CD4-positive, alpha-beta T cell treated with Interleukin-4 for 4 hours (primary cell): ENCODE results near the gene RAP2A.

Source experiments
- DNase-seq: peaks from one replicate; pipeline ENCODE4 v3.0.0-alpha.2; 2020

RAP2A gene

GRCh38 chr13:97422118-97423054, 11.6 kb upstream of the RAP2A start:
- DNase-seq: no peak

DNA sequence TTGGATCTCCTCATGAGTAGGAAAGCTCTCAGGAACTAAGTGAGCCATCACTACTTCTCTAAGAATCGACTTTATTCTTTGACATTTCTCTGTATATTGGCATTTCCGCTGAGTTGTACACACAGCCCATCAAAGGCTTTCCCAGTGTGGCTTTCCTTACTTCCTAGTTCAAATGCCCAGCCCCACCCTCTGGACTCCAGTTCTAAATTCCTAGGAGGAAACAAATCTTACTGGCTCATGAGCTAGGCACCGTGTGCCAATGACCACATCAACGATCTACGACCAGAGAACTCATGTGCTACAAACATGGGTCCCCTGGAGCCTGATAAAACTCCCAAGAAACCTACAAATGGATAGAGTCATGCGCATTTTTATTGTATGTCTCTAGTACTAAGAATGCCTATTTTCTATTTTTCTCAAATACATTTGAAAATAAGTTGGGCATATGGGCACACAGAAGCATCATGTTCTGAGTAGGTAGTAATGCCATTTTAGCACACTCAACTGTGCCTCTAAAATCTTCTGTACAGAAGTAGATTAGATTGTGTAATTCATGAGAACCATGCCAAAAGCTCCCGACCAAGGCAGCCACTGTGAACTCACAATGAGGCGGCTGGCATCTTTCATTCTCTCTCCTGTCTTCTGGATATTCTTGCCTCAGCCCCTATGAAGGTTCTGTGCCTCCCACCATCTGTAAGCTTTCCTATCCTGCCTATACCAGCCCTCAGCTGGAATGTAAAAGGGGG, 10.5 kb upstream of the RAP2A start:
- no peak for DNase-seq

- DNase-seq: no peak
These were observed 8.4 kb upstream of the RAP2A start for GRCh38 chr13:97425590-97425989.

DNA sequence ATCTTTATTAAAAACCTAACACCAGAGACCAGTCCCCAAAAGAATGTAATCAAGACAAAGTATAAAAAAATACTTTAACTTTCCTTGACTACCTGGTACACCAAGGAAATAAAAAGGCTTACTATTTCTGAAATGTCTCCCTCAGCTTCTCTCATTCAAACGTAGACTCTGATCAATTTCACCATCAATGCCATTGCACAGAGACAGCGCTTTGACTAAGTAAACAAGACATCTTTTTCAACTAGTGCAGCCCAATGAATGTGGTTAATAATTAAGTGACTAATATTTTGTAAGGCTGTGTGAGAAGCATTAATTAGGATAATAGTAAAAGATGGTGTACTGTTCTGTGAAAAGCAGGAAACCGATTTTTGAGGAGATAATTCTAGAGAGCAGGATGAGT, 7.3 kb upstream of the RAP2A start:
- DNase-seq: no peak

DNA sequence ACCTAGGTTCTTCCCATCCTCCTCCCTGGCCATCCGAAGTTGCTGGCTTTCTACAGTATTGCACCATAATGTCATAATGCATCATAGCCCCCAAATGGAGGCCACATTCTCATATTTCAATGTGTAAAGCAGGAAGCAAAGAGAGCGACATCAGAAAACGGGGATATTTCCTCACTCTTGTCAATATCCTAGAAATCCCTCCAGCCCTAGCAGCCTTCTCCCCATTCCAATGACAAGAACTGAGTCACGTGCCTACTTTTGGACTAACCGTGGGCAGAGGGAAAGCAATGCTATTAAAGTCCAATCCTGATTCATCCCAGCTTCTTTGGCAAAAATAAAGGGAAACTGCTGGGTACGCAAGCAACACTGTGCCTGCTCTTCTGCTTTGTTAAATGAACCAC, 4.3 kb upstream of the RAP2A start:
- no peak for DNase-seq

GRCh38 chr13:97430296-97430695, 3.7 kb upstream of the RAP2A start:
- no peak for DNase-seq

DNA sequence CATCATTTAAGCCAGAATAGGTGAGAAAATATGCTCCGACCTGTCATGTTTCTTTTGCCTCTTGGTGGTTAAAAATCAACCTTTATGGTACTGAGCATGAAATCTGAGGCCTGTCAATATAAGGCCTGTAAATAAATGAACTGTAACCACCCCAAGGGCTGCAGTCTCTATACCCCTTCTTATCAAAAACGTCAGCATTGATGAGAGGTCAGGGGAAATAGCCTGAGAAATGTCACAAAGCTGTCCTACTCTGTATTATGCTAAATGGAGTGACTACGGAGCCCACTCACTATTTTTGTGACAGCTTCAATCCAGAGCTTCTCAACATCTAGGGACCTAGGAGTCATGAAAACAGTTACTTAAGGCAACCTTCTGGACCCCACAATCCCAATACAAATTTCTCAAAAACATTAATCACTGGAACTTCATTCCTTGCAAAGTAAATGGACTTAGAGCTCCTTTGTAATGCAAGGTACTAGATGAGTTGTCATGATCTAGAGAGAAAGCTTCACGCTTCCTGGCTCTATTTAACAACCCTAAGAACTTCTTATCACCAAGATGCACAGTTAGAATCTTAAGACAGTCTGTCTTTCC, 2.7 kb upstream of the RAP2A start:
- DNase-seq: no peak

- DNase-seq: no peak
These were observed 1.6 kb upstream of the RAP2A start for GRCh38 chr13:97432232-97432916.

DNA sequence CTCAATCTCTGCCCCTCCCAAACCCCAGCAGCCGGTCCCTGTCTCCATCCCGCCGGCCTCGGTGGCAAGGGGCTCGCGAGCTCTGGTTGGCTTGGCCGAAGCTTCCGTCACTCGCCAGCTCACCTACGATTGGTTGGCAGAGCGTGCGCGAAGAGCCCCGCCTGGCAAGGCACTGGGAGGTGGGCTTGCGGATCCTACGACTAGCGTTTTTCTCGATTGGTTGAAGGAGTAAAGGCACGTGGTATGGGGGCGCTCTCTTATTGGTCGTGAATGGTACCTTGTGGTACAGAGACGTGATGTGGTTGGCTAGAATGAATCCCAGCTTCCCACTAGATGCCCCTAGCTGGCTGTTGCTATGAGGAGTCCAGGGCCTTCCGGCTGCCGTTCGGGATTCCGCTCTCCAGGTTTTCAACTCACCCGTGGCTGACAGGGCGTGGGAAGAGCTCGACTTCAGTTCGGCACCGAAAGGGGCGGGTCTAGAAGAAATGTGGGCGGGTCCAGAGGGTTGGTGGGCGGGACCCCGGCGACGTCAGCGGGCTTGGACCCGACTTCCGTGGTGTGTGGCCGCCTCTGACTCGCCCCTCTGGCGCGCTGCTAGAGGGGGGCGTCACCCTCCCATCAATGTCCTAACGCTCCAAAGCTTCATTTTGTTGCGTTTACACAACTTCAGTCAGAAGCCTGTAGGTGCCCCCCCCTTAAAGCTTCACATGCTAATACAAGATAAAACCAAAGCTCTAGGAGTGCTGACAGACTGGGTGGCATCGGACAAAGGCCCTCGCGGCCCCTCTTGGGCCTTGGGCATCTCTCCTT, 847 bp upstream of the RAP2A start:
- peak; percentile 100 for DNase-seq

DNA sequence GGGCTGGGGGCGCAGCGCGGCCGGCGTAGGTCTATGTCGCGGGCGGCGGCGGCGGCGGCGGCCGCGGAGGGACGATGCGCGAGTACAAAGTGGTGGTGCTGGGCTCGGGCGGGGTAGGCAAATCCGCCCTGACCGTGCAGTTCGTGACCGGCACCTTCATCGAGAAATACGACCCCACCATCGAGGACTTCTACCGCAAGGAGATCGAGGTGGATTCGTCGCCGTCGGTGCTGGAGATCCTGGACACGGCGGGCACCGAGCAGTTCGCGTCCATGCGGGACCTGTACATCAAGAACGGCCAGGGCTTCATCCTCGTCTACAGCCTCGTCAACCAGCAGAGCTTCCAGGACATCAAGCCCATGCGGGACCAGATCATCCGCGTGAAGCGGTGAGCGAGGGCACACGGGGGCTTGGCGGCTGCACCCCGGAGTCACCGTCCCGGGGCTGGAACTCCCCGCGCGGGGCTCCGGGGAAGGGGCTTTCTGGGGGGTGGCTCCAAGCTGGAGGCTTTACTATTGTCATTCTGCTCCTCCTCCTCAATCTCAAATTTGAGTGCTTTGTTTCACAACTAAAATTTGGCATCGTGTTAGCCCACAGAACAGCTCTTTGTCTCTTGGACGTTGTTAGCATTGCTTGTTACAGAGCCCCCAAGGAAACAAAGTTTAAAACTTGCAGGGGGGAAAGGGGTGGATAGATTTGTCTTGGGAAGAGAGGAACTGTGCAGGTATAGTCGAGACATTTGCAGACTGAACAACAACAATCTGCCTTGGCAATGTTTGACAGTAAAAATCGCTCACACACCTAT, 630 bp downstream of the RAP2A start:
- peak; percentile 37 for DNase-seq

DNA sequence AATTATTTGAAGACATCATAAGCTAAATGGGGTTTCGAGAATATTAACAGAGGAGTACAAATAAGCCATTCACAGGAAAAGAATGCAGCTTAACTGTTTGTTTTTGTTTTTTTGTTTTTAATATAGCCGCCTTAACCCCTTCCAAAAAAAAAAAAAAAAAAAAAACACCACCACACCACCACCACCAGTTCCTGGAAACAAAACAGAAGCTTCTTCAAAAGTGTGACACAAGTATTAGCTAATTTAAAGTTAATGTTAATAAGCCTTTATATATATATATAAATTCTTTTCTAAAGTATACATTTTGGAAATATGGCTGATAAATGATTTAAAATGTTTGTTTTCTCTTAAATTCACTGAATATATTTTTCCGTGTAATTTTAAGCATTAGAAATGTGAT, 1.4 kb downstream of the RAP2A start:
- DNase-seq: no peak

DNA sequence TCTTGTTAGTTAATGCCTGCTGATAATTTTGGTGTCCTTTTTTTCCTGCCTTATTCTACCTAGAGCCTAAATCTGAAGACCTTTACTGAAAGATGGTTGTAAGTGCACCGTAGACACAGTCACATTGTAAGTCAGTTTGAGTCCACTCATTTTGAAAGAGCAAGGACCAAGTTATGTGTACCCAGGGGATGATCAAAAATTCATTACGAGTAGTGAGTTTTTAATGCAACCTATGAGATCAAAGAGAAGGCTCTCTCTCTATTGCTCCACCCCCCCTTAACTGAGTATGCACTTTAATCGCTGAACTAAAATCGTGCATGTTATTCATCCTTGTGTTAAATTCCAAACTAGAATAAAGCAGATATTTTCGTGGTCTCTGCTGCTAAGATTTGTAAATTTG, 1.8 kb downstream of the RAP2A start:
- DNase-seq: peak; percentile 13

DNA sequence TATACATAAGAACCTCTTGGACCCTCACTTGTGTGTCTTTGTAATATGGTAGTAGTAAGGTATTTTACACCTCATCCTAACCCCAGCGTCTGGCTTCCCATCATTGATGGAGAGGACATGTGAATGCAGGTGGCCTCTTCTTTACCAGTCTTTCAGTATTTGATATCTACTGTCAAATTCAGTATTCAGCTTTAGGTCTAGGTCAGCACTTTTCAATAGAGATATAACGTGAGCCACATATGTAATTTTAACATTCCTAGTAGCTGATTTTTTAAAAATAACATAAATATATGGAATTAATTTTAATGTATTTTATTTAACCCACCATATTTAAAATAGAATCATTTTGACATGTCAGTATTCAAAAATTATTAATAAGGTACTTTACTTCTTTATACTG, 2.9 kb downstream of the RAP2A start:
- no peak for DNase-seq

DNA sequence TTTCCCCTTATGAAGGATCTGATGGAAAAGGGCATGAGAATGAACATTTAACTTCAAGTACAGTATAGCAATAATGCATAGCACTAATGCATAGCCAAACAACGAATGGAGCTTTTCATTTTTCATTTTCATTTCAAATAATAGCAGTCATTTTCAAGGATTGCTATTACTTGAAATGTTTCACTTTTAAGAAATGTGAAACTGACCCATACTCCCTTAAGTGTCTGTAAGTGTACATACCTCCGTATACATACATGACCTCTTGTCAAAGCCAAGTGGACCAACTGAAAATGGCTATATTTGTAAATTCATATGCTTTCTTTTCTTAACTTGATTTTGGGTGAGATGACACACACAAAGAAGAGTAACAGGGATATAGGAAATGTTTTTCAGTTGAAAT, 3.8 kb downstream of the RAP2A start:
- DNase-seq: no peak

- no peak for DNase-seq
These were observed 5.1 kb downstream of the RAP2A start for GRCh38 chr13:97438856-97439595.

- no peak for DNase-seq
These were observed 6.7 kb downstream of the RAP2A start for GRCh38 chr13:97440598-97441170.

GRCh38 chr13:97441368-97441767, 7.4 kb downstream of the RAP2A start:
- no peak for DNase-seq

DNA sequence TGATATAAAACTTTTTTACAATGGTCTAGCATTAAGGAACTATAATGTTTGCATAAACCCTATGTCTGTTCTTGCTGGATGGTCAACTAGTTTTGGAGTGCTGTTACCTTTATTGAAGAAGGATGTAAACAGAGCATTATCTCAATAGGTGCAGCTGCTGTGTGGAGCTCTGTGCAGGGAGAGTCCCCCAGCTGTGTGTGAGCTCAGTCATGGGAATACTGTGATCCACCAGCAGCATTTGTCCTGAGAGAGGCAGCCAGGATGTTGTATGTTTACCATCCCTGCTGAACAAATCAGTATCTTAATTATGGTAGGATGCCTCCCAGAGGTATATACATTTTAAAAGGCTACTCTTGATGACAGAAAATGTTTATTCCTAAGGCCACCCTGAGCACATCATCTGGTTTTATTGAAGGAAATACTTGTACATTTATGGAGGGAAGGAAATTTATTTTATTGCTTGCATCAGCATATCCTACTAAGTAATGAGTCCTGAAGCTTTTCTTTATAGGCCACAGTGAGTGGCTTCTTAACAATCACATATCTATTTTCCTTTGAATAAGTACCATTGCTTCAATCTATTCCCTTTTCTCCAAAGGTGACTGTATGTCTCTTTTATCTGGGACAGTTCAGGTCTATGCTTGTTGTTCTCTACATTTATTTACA, 11.7 kb downstream of the RAP2A start:
- no peak for DNase-seq

DNA sequence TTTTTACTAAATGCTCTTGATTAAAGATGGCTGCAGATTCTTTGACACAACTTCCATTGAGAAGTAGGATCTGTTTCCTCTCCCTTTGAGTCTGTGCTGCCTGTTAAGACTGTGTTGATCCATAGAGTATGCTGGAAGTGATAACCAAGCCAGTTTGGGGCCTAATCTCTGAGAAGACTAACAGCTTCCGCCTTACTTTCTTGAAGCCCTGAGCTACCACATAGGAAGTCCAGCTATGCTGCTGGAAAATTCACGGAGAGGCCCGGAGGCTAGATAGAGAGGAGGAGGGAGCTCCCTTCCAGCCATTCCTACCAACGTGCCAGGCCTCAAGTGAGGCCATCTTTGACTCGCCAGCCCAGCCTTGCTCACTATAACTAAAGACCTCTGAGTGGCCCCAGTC, 12.5 kb downstream of the RAP2A start:
- no peak for DNase-seq
